H1 (cell line): ENCODE measurements around the gene SPEM3. TPM values are rescaled to one million over a fixed set of nuclear protein-coding genes. Genes with fewer than 3 reads are reported as not detected.

ENCODE experiments used
- CTCF ChIA-PET: fragments of 300-600 bp; sonication (Branson Sonifier 250); formaldehyde crosslinking; loops from one replicate; lab custom pipeline; 2021; ENCODE audit not compliant: partially characterized antibody; lab: Charles Lee
- POLR2A ChIA-PET: fragments of 300-600 bp; sonication (Branson Sonifier 250); formaldehyde crosslinking; loops from one replicate; lab custom pipeline; 2021; ENCODE audit warnings: inconsistent platforms; ENCODE audit not compliant: partially characterized antibody; lab: Charles Lee
- DNase-seq, 2 experiments: peaks; one replicate each; pipeline versions ENCODE4 v3.0.0 to v3.0.0-alpha.2; 2010 to 2022; ENCODE audit warnings: low spot score in 2 of 2, low read depth in 1 of 2, mixed read lengths in 1 of 2
- FAIRE-seq: peaks from 2 replicates; lab custom pipeline; 2011; peaks lifted over from hg19 to GRCh38; lab: Jason Lieb, UNC
- H2AFZ ChIP-seq: 2 replicates; pipeline ENCODE4 v1.8.1; 2012; ENCODE audit warnings: low read length, inconsistent platforms
- H2AK5ac ChIP-seq: 2 replicates; pipeline ENCODE4 v1.6.1; 2013; ENCODE audit warnings: low read depth, low read length
- H2BK120ac ChIP-seq: replicated peaks from 2 replicates; pipeline ENCODE3; 2013; ENCODE audit warnings: low read depth, low read length, inconsistent platforms
- H2BK12ac ChIP-seq: 2 replicates; pipeline ENCODE4 v1.6.1; 2013; ENCODE audit warnings: low read depth, low read length
- H2BK15ac ChIP-seq: 2 replicates; pipeline ENCODE4 v1.6.1; 2013; ENCODE audit warnings: low read length
- H2BK20ac ChIP-seq: 2 replicates; pipeline ENCODE4 v1.6.1; 2013; ENCODE audit warnings: low read length
- H2BK5ac ChIP-seq: 2 replicates; pipeline ENCODE4 v1.6.1; 2013; ENCODE audit warnings: low read depth, low read length
- H3K14ac ChIP-seq: 2 replicates; pipeline ENCODE4 v1.6.1; 2013; ENCODE audit warnings: inconsistent platforms; ENCODE audit not compliant: insufficient read length
- H3K18ac ChIP-seq: 2 replicates; pipeline ENCODE4 v1.6.1; 2013; ENCODE audit warnings: low read length; ENCODE audit errors: extremely low read depth
- H3K23ac ChIP-seq: 2 replicates; pipeline ENCODE4 v1.6.1; 2013; ENCODE audit warnings: inconsistent platforms; ENCODE audit not compliant: insufficient read length
- H3K23me2 ChIP-seq: 2 replicates; pipeline ENCODE4 v1.6.1; 2013; ENCODE audit warnings: low read depth, low read length
- H3K27ac ChIP-seq: 2 replicates; pipeline ENCODE4 v1.6.1; 2011; ENCODE audit warnings: low read depth, low read length, inconsistent platforms
- H3K27me3 ChIP-seq, 4 experiments: replicated peaks in 1 of 4; 1 replicate in 1 of 4; 2 replicates in 3 of 4; pipeline versions ENCODE4 v1.6.1 to v1.8.1; 2011 to 2013; ENCODE audit warnings: low read length in 3 of 4, mild to moderate bottlenecking in 3 of 4, inconsistent platforms in 2 of 4, mixed read lengths in 2 of 4, moderate library complexity in 1 of 4; ENCODE audit not compliant: control insufficient read depth in 3 of 4, insufficient read depth in 3 of 4; ENCODE audit errors: extremely low read depth in 1 of 4
- H3K36me3 ChIP-seq, 4 experiments: 2 replicates each; pipeline versions ENCODE4 v1.6.1 to v1.8.1; 2011 to 2013; ENCODE audit warnings: mild to moderate bottlenecking in 4 of 4, low read length in 3 of 4, moderate library complexity in 2 of 4, control low read depth in 1 of 4, inconsistent platforms in 1 of 4; ENCODE audit not compliant: insufficient read depth in 4 of 4, control insufficient read depth in 2 of 4
- H3K4ac ChIP-seq: replicated peaks from 2 replicates; pipeline ENCODE3; 2013; ENCODE audit warnings: low read length, low read depth, mixed read lengths, inconsistent platforms; ENCODE audit not compliant: insufficient read length
- H3K4me1 ChIP-seq, 4 experiments: replicated peaks in 1 of 4; 1 replicate in 1 of 4; 2 replicates in 3 of 4; pipeline versions ENCODE4 v1.6.1 to v1.8.1; 2011 to 2013; ENCODE audit warnings: low read length in 3 of 4, inconsistent platforms in 2 of 4, mixed read lengths in 1 of 4; ENCODE audit not compliant: insufficient read depth in 4 of 4, control insufficient read depth in 3 of 4
- H3K4me2 ChIP-seq, 2 experiments: 2 replicates each; pipeline versions ENCODE4 v1.6.1 to v1.8.1; 2011 to 2013; ENCODE audit warnings: low read depth in 2 of 2, low read length in 2 of 2, control low read depth in 1 of 2, inconsistent platforms in 1 of 2, mild to moderate bottlenecking in 1 of 2; ENCODE audit not compliant: insufficient read depth in 1 of 2
- H3K4me3 ChIP-seq, 4 experiments: fragments of 200-600, 300-600 bp in 1 of 4; sonication (generic), shearing (Covaris generic), sonication (Bioruptor Twin) in 1 of 4; 2 replicates each; pipeline versions ENCODE4 v1.5.1 to v1.8.1; 2011 to 2016; ENCODE audit warnings: low read length in 4 of 4, low read depth in 3 of 4, control low read depth in 2 of 4, inconsistent platforms in 2 of 4, mild to moderate bottlenecking in 2 of 4, mixed read lengths in 1 of 4, moderate library complexity in 1 of 4; ENCODE audit not compliant: insufficient read depth in 2 of 4; ENCODE audit errors: extremely low read depth in 1 of 4
- H3K56ac ChIP-seq: replicated peaks from 2 replicates; pipeline ENCODE3; 2013; ENCODE audit warnings: low read depth, mild to moderate bottlenecking, mixed read lengths, low read length, inconsistent platforms; ENCODE audit not compliant: insufficient read length
- H3K79me1 ChIP-seq: 2 replicates; pipeline ENCODE4 v1.6.1; 2013; ENCODE audit warnings: low read depth, low read length, control low read depth
- H3K79me2 ChIP-seq, 2 experiments: 2 replicates each; pipeline versions ENCODE4 v1.6.1 to v1.8.1; 2012 to 2013; ENCODE audit warnings: low read length in 2 of 2, mild to moderate bottlenecking in 2 of 2, inconsistent platforms in 1 of 2; ENCODE audit not compliant: insufficient read depth in 2 of 2, control insufficient read depth in 1 of 2
- H3K9ac ChIP-seq, 4 experiments: replicated peaks in 1 of 4; 1 replicate in 1 of 4; 2 replicates in 3 of 4; pipeline versions ENCODE4 v1.6.1 to v1.8.1; 2011 to 2013; ENCODE audit warnings: low read depth in 3 of 4, low read length in 3 of 4, control low read depth in 2 of 4, mild to moderate bottlenecking in 2 of 4, moderate library complexity in 2 of 4, inconsistent platforms in 1 of 4; ENCODE audit errors: extremely low read depth in 1 of 4
- H3K9me3 ChIP-seq, 2 experiments: 2 replicates each; pipeline versions ENCODE4 v1.6.1 to v1.8.1; 2012 to 2013; ENCODE audit warnings: mild to moderate bottlenecking in 2 of 2, moderate library complexity in 2 of 2, control low read depth in 1 of 2, inconsistent platforms in 1 of 2, low read depth in 1 of 2, low read length in 1 of 2, mixed read lengths in 1 of 2; ENCODE audit not compliant: insufficient read depth in 2 of 2
- H4K20me1 ChIP-seq, 2 experiments: replicated peaks in 1 of 2; 2 replicates each; pipeline versions ENCODE3 to v1.8.1; 2011 to 2013; ENCODE audit warnings: inconsistent platforms in 2 of 2, low read length in 2 of 2, mild to moderate bottlenecking in 1 of 2; ENCODE audit not compliant: insufficient read depth in 2 of 2, control insufficient read depth in 1 of 2
- H4K5ac ChIP-seq: 2 replicates; pipeline ENCODE4 v1.6.1; 2013; ENCODE audit warnings: low read length, low read depth, mixed read lengths, inconsistent platforms; ENCODE audit not compliant: insufficient read length
- H4K8ac ChIP-seq: 2 replicates; pipeline ENCODE4 v1.8.0; 2013; ENCODE audit warnings: mild to moderate bottlenecking, moderate library complexity, low read length, inconsistent platforms; ENCODE audit not compliant: insufficient read depth; ENCODE audit errors: extremely low read depth
- H4K91ac ChIP-seq: replicated peaks from 2 replicates; pipeline ENCODE3; 2013; ENCODE audit warnings: low read length, mixed read lengths, inconsistent platforms; ENCODE audit not compliant: insufficient read length
- BACH1 ChIP-seq: IDR thresholded peaks from 2 replicates; pipeline ENCODE4 v1.6.1; 2012; ENCODE audit warnings: low read length, improper control_type of control experiment
- CHD2 ChIP-seq: IDR thresholded peaks from 2 replicates; pipeline ENCODE4 v1.6.1; 2012; ENCODE audit warnings: low read length, improper control_type of control experiment
- CREB1 ChIP-seq: IDR thresholded peaks from 2 replicates; pipeline ENCODE4 v1.6.1; 2012; ENCODE audit warnings: inconsistent platforms
- FOSL1 ChIP-seq: IDR thresholded peaks from 2 replicates; pipeline ENCODE4 v1.6.1; 2011; ENCODE audit warnings: mild to moderate bottlenecking, low read depth, low read length, moderate library complexity; ENCODE audit not compliant: insufficient read depth
- KDM1A ChIP-seq: fragments of 200-600, 300-600 bp; sonication (generic); IDR thresholded peaks from 2 replicates; pipeline ENCODE4 v1.7.1; 2016; ENCODE audit warnings: mild to moderate bottlenecking, low read length, borderline replicate concordance
- KDM5A ChIP-seq: fragments of 200-600 bp; IDR thresholded peaks from 2 replicates; pipeline ENCODE4 v1.7.1; 2012; ENCODE audit warnings: mild to moderate bottlenecking, low read length, inconsistent platforms, mixed read lengths
- RNF2 ChIP-seq: fragments of 200-900, 300-1000 bp; sonication (generic); IDR thresholded peaks from 2 replicates; pipeline ENCODE4 v1.7.1; 2016; ENCODE audit warnings: borderline replicate concordance, low read depth, mild to moderate bottlenecking, antibody characterized with exemption, low read length; ENCODE audit not compliant: poor library complexity, severe bottlenecking; ENCODE audit errors: missing control alignments
- SAP30 ChIP-seq: fragments of 300-600 bp; sonication (generic); IDR thresholded peaks from 2 replicates; pipeline ENCODE4 v1.7.1; 2012; ENCODE audit warnings: low read length, moderate library complexity, mild to moderate bottlenecking, inconsistent platforms; ENCODE audit not compliant: insufficient read depth, insufficient replicate concordance
- SP2 ChIP-seq: IDR thresholded peaks from 2 replicates; pipeline ENCODE4 v1.6.1; 2012; ENCODE audit warnings: mild to moderate bottlenecking, low read length, inconsistent platforms
- SUZ12 ChIP-seq: fragments of 200-600 bp; sonication (generic); IDR thresholded peaks from 2 replicates; pipeline ENCODE4 v1.6.1; 2012; ENCODE audit warnings: mild to moderate bottlenecking, inconsistent platforms, low read length, moderate library complexity, mixed read lengths
- TEAD4 ChIP-seq: IDR thresholded peaks from 2 replicates; pipeline ENCODE4 v1.6.1; 2012; ENCODE audit warnings: low read depth, low read length, inconsistent platforms, mixed read lengths
- WGBS, 2 experiments: shearing (Covaris generic) in 1 of 2; methylation state at CpG; one replicate each; pipeline versions ENCODE4 v1.1.6 to v1.1.7; 2013 to 2015; ENCODE audit warnings: low lambda C conversion rate in 2 of 2, mixed read lengths in 2 of 2, inconsistent platforms in 1 of 2, low coverage in 1 of 2, missing lambda C conversion rate in 1 of 2; ENCODE audit not compliant: insufficient replicate concordance in 2 of 2, insufficient coverage in 1 of 2, insufficient read length in 1 of 2; ENCODE audit errors: extremely low coverage in 1 of 2, missing lambda C conversion rate in 1 of 2; 5-methylcytosine and 5-hydroxymethylcytosine counted together
- polyA plus RNA-seq, 7 experiments: library from polyadenylated mRNA; depleted of rRNA in 3 of 7; stranded (reverse) in 5 of 7; unstranded in 2 of 7; fragments of >200 nt in 5 of 7; fragments of 200-250 nt in 2 of 7; gene quantifications; 1 replicate in 5 of 7; 2 replicates in 1 of 7; 4 replicates in 1 of 7; pipeline versions ENCODE4 v1.2.1 to v1.2.3, GENCODE V29; 2011 to 2013; ENCODE audit warnings: missing spikeins in 2 of 7, mixed read lengths in 2 of 7
- total RNA-seq: library from RNA; stranded (reverse); fragmentation: NEBNext Ultra II Directional; extraction: Animal tissue kit (Norgen Biotek cat#: 25700); gene quantifications from 2 replicates; pipeline ENCODE4 v1.2.1, GENCODE V29; 2021

SPEM3 gene
- total and polyA plus RNA-seq, 2 of the 8 experiments (the other 6 are each of a cell fraction or from before 2014, with no cell fraction given): 0.02 TPM; not detected in 1

GRCh38 chr17:7477392-7478275 is 49.0 kb downstream of the SPEM3 start:
- no peak overlapping the region for H2AFZ ChIP-seq
- no peak overlapping the region for H3K18ac ChIP-seq
- ChIA-PET CTCF (interaction anchor here (0.7 to 3.3 kb wide), 10 partner anchors 9 to 126 kb away, joined by 3 to 17 read pairs (median 4); partner anchors contain the start of gene TMEM102), POLR2A (interaction anchor here (0.8 to 14.3 kb wide), 10 partner anchors 8 to 116 kb away, joined by 3 to 339 read pairs (median 5); partner anchors contain the start of genes CHRNB1, FGF11, POLR2A and TMEM102)
- H2AK5ac ChIP-seq: peak overlapping the region; percentile 1; the same call in 1 of the 2 replicates
- peak overlapping the region; percentile 71 to 97; a peak in 3 of 4 replicates for H3K4me2 ChIP-seq
- H4K91ac ChIP-seq: no peak overlapping the region
- H3K9me3 ChIP-seq: no peaks in the 10 kb centered on the region
- peak overlapping the region in 3 of 4 experiments; percentile 41 to 94 (median 49); a peak in 3 of 8 replicates for H3K4me3 ChIP-seq
- H2BK12ac ChIP-seq: peak overlapping the region; percentile 82; the same call in 1 of the 2 replicates
- H3K27ac ChIP-seq: no peak overlapping the region
- H3K4me1 ChIP-seq: peaks cover 2 to 20% (median 17%) of the 10 kb centered on the region in 4 experiments
- H3K36me3 ChIP-seq: no peaks in the 10 kb centered on the region
- H2BK20ac ChIP-seq: no peak overlapping the region
- no peak overlapping the region for H3K14ac ChIP-seq
- peaks cover 12% of the 10 kb centered on the region for H3K79me1 ChIP-seq
- H4K8ac ChIP-seq: no peak overlapping the region
- no peaks in the 10 kb centered on the region; a peak in 1 of 7 replicates for H3K27me3 ChIP-seq
- peak overlapping the region; percentile 63 for H2BK15ac ChIP-seq
- H3K23ac ChIP-seq: no peak overlapping the region
- H3K79me2 ChIP-seq: peaks cover 0 to 31% of the 10 kb centered on the region in 2 experiments; a peak in 2 of 4 replicates
- H2BK120ac ChIP-seq: no peak overlapping the region
- WGBS, 2 experiments: 81% methylated on average over 26 of the region's 26 CpGs; no CpG with 5 or more reads in 1 of the 2 experiments
- DNase-seq (no peak), FAIRE-seq (no peak)
- H4K20me1 ChIP-seq: peaks cover 0 to 5% of the 10 kb centered on the region in 2 experiments
- H3K56ac ChIP-seq: no peak overlapping the region
- peak overlapping the region in 2 of 4 experiments; percentile 4; a peak in 2 of 7 replicates for H3K9ac ChIP-seq
- no peak overlapping the region for H3K4ac ChIP-seq
- peaks cover 11% of the 10 kb centered on the region for H3K23me2 ChIP-seq
- H4K5ac ChIP-seq: no peak overlapping the region
- H2BK5ac ChIP-seq: 0 out of 2 replicates have a peak overlapping the region, but pooled peaks have one; percentile 66
- TF ChIP-seq SP2 (no peak), SUZ12 (no peak), SAP30 (no peak), KDM5A (no peak), FOSL1 (no peak), BACH1 (no peak), CHD2 (no peak), TEAD4 (no peak), KDM1A (no peak), CREB1 (no peak), RNF2 (no peak)
